Mesodermal cell (in vitro differentiated cells): ENCODE measurements around the gene C4orf33.

ENCODE experiments used
- H3K27ac ChIP-seq: 2 replicates; pipeline ENCODE4 v1.7.0; 2013; ENCODE audit warnings: mild to moderate bottlenecking, low read depth, low read length, moderate library complexity; ENCODE audit not compliant: severe bottlenecking
- H3K36me3 ChIP-seq: 2 replicates; pipeline ENCODE4 v1.7.1; 2013; ENCODE audit warnings: mild to moderate bottlenecking, low read length, moderate library complexity; ENCODE audit not compliant: control insufficient read depth, insufficient read depth
- H3K4me1 ChIP-seq: one replicate; pipeline ENCODE4 v1.7.1; 2013; ENCODE audit warnings: mild to moderate bottlenecking, low read length; ENCODE audit not compliant: insufficient read depth, control insufficient read depth, poor library complexity, severe bottlenecking
- H3K4me3 ChIP-seq: 2 replicates; pipeline ENCODE4 v1.7.0; 2013; ENCODE audit warnings: low read length, control low read depth, mild to moderate bottlenecking; ENCODE audit not compliant: insufficient read depth, poor library complexity, severe bottlenecking; ENCODE audit errors: extremely low read depth
- H3K9me3 ChIP-seq: 2 replicates; pipeline ENCODE4 v1.7.1; 2013; ENCODE audit warnings: mild to moderate bottlenecking, low read length, moderate library complexity; ENCODE audit not compliant: control insufficient read depth
- WGBS, 2 experiments: methylation state at CpG; one replicate each; pipeline ENCODE4 v1.1.5; 2013; ENCODE audit warnings: missing lambda C conversion rate in 2 of 2; ENCODE audit not compliant: insufficient coverage in 2 of 2; 5-methylcytosine and 5-hydroxymethylcytosine counted together

The C4orf33 gene

DNA sequence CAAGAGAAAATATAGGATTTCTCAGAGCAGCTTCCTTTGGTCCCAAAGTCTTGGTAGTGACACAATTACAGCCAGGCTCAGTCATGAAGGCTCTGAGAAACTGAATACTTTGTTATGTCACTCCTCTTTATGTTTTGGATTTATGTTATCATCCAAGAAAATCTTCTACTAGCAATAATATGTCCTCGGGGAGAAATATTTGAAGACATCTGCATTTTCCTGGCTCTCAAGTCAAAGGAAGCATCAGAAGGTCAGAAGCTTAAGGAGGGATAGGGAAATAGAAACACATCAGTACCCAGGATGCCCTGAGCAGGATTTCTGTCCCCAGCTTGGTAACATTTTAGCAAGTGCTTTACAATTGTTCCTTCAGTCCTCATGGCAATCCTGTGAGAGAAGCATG lies 54.0 kb downstream of the C4orf33 start:
- Histone ChIP-seq H3K4me3 (no peak overlapping the region), H3K9me3 (no peaks in the 10 kb centered on the region), H3K36me3 (no peaks in the 10 kb centered on the region), H3K4me1 (no peaks in the 10 kb centered on the region), H3K27ac (no peak overlapping the region)
- WGBS, 2 experiments, result 100% methylated on average over 1 of the region's 1 CpG; no CpG with 5 or more reads in 1 of the 2 experiments

DNA sequence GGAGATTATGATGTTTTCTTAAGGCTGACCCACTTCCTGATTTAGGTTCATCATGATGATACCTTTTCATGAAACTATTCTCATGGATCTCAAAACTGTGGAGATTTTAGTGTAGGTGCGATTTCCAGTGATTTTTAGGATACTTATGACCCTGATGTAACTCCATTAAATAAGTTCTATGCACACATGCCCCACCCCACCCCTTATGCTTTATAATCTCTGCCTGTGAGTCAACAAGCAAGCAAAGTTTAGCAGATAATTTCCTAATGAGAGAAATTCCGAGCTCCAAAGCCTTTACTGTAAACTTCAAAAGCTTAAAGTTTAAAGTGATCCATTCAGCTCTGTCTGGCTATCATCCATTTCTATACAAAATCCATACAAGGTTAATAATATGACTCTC lies 56.4 kb downstream of the C4orf33 start:
- no peaks in the 10 kb centered on the region for H3K36me3 ChIP-seq
- H3K9me3 ChIP-seq, result no peaks in the 10 kb centered on the region
- no peak overlapping the region for H3K27ac ChIP-seq
- H3K4me1 ChIP-seq, result no peaks in the 10 kb centered on the region
- 83 to 100% methylated on average over 1 of the region's 2 CpGs for WGBS, 2 experiments
- no peak overlapping the region for H3K4me3 ChIP-seq

DNA sequence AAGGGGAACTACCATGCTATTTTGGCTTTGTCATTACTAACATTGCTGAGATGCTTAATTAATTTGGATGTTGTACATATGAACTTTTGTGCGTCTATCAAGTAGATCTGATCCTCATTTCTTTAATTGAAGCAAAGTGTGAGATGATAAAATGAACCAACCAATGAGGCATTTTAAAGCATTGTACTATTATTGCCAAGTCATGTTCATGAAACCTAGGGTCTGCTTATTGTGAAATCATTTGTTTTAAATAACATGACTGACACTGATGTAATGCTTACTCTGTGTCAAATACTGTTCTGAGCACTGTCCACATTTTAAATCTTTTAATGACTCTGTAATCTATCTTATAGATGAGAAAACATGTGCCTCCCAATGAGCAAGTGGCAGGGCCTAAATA lies 57.7 kb downstream of the C4orf33 start:
- Histone ChIP-seq H3K9me3 (no peaks in the 10 kb centered on the region), H3K36me3 (no peaks in the 10 kb centered on the region), H3K4me1 (no peaks in the 10 kb centered on the region), H3K27ac (no peak overlapping the region), H3K4me3 (no peak overlapping the region)
- 83% methylated on average over 1 of the region's 1 CpG; no CpG with 5 or more reads in 1 of the 2 experiments for WGBS, 2 experiments

DNA sequence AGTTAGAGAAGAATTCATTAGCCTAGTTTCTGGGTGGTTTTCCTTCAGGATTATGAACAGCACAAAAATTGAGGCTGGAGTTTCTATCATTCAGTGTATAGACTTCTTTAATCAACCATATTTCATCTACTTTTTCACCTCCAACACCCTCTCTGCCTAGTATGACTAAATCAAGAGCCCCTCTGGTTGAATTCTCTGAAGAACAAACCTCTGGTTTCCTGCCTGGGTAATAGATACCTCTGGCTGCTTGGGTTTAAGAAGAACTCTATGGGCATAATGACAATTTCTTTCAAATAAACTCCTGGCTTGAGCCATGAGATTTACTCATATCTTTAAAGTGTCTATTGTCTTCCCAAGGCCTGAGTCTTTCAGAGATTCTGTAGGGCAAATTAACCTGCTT lies 66.5 kb downstream of the C4orf33 start:
- Histone ChIP-seq H3K4me3 (no peak overlapping the region), H3K9me3 (no peaks in the 10 kb centered on the region), H3K4me1 (no peaks in the 10 kb centered on the region), H3K36me3 (no peaks in the 10 kb centered on the region), H3K27ac (no peak overlapping the region)

DNA sequence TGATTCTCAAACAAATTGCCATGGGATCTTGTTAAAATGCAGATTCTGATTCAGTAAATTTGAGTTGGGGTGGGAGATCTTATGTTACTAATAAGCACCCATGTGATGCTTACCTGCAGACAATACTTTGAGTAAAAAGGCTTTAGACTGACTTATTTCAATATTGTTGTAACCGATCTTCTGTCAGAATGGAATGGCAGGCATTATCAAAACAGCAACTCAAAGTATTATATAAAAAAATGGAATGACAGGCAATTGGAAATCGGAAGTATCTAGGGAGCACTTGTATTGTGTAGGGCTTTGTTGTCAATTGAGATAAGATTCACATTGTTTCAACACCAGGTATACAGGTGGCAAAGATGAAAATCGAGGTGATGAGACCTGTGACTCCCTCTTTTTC lies 67.5 kb downstream of the C4orf33 start:
- H3K27ac ChIP-seq, result no peak overlapping the region
- H3K4me3 ChIP-seq, result no peak overlapping the region
- no peaks in the 10 kb centered on the region for H3K36me3 ChIP-seq
- no CpG with 5 or more reads among the region's 3 CpGs for WGBS, 2 experiments
- no peaks in the 10 kb centered on the region for H3K4me1 ChIP-seq
- H3K9me3 ChIP-seq, result no peaks in the 10 kb centered on the region

DNA sequence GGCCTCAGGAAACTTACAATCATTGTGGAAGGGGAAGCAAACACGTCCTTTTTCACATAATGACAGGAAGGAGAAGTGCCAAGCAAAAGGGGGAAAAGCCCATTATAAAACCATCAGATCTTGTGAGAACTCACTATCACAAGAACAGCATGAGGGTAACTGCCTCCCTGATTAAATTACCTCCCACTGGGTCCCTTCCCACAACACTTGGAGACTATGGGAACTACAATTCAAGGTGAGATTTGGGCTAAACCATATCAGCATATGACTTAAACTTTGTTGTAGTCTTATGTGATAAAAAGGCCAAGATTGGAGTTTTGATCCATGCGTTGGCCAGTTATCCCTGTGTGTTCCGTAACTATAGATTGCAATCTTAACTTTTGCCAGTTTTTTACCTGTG lies 68.3 kb downstream of the C4orf33 start:
- 73 to 100% methylated on average over 1 to 3 of the region's 3 CpGs for WGBS, 2 experiments
- H3K9me3 ChIP-seq, result no peaks in the 10 kb centered on the region
- no peaks in the 10 kb centered on the region for H3K4me1 ChIP-seq
- no peak overlapping the region for H3K4me3 ChIP-seq
- H3K36me3 ChIP-seq, result no peaks in the 10 kb centered on the region
- H3K27ac ChIP-seq, result no peak overlapping the region
